Dermis blood vessel endothelial cell (primary cell): ENCODE data around the gene SMIM32. TPM values are rescaled to one million over a fixed set of nuclear protein-coding genes. Genes with fewer than 3 reads are reported as not detected.

Experiments
- DNase-seq: peaks from one replicate; pipeline ENCODE4 v3.0.0; 2010
- total RNA-seq: library from RNA; depleted of rRNA; stranded (reverse); fragments of >200 nt; gene quantifications from 2 replicates; pipeline ENCODE4 v1.2.3, GENCODE V29; 2014

SMIM32 gene
- total RNA-seq, 1 donor from 2014 or later: not detected

GRCh38 chr5:136206361-136206760, 13.4 kb upstream of the SMIM32 start:
- no peak for DNase-seq

- no peak for DNase-seq
Observed at GRCh38 chr5:136205941-136206340, 13.0 kb upstream of the SMIM32 start.

DNA sequence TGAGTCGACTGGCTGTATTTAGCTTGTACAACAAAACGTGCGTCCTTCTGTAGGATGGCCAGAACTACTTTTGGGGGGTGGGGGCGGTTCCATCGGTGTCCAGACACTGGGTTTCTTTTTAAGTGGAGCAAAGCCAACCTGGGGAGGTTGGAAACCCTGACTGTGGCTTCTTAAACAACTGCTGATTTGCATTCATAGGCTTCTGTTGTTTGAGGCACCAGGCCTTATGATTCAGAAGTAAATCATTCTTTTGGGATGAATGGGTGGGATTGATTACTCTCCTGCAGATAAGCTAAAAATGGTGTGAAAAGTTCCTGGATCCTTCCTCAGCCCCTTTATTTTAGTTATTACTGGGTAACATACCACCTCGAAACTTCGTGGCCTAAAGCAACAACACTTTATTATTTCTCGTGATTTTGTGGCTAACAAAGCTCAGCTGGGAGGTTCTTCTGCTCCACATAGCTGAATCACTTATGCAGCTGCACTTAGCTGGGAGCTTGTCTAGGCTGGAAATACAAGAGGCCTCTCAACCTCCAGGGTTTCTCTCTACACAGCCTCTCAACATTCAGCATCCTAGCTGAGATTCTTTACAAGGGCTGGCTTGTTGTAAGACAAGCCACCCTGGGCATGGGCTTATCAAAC, 12.2 kb upstream of the SMIM32 start:
- no peak for DNase-seq

DNA sequence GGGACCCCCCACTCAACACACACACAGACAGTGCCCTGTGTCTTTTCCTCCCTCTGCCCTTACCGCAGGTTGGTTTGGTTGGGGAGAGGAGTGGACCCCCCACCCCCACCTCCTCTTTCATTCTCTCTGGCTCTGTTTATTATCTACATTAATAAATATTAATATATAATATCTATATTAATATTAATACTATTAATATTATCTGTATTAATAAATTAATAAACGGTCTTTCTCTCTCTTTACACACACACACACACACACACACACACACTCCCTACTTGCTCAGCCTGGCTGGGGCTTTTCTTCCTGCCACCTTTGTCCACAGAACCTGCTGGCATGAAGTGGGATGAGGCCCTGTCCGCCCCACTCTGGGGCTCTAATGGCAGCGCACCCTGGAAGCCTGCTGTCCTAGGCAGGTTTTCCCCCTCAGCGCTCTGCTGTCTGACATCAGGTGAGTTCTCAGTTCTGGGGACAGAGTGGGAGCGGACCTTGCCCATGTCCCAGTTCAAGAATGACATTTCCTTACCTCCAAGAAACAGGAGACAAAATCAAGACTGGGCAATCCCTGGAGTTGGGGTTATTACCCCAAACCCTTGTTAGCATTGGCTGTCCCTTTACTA, 10.5 kb upstream of the SMIM32 start:
- DNase-seq: no peak

- DNase-seq: no peak
Observed at GRCh38 chr5:136202469-136203205, 9.7 kb upstream of the SMIM32 start.

GRCh38 chr5:136201870-136202269, 8.9 kb upstream of the SMIM32 start:
- no peak for DNase-seq

GRCh38 chr5:136200761-136201160, 7.8 kb upstream of the SMIM32 start:
- no peak for DNase-seq

DNA sequence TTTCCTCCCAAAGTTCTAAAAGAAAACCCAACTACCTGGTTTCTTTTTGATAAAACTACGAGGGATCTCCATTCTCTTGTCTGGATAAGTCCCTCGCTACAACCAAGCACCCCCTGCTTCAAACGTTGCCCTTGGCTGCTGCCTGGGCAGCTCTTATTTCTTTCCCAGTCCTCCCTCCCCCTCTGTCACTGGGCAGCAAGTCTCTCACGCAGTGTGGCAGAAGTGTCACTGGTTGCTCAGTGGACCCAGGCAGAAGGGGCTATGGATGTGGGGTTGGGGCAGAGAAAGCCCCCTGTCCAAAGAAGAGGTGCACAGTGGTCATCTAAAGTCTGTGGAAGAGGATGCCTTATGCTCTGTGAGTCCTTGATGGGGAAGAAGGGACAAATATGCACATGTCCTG, 7.2 kb upstream of the SMIM32 start:
- no peak for DNase-seq

DNA sequence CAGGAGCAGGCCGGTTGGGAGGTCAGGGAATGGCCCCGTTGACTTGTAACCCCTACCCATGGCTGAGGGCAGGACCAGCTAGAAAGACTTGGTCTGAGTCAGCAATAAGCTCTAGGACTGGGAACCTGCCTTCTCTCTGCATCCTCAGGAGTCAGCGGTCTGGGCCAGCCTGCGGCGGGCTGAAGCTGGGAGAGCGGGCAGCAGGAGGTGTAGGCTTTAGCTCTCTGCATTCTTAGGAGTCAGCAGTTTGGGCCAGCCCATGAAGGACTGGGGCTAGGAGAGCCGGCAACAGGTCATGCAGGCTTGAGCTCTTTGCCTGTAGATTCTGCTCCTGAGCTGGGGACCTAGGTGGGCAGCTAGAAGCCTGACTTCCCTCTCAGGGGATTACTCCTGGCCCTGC, 6.4 kb upstream of the SMIM32 start:
- DNase-seq: no peak

- no peak for DNase-seq
Observed at GRCh38 chr5:136198453-136198852, 5.5 kb upstream of the SMIM32 start.

DNA sequence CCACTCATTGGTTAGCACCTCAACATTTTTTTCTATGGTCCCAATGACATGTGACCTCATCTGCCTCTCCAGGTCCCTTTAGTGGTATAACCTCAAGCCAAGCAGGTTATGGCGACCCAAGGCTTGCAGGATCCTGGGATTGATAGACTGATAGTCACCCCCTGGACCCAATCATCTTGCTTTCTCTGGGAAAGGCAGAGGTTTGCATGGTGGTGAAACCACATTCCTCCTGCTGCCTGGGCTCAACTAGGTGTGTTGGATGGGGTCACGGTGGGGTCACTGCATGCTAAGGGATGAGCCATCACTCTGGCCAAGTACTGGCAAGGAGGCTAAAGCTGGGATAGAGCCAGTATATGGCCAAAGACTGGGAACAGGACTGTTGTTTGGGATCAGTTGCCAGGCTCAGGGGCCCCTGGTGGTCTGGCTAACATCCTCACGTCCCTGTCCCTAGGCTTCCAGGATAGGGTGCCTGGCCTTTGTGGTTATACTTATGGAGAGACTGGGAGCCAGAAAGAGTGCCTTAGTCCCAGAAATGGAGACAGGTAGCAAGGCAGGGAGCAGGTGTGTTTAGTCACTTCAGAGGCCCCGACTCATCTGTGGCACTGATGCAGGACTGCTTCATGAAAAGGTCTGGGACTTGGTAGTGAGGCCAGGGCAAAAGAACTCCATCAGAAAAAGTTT, 4.6 kb upstream of the SMIM32 start:
- no peak for DNase-seq

- no peak for DNase-seq
Observed at GRCh38 chr5:136195971-136196820, 3.2 kb upstream of the SMIM32 start.

DNA sequence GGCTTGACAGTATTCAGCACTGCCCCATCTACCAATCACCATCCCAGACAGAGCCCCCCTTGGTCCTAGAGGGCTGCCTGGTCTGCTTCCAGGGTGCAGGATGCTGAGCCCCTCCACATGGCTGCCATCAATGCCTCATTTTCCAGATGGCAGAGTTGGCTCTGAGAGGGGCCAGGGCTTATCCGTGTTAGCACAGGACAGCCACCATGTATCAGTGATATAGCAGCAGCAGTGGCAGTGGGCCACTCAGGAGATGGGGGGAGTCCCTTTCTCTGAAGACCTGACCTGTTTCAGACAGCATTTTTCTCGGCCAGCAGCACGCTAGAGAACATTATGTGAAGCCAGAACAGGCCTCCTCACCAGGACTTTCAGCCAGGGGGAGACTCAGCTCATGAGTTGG, 1.6 kb upstream of the SMIM32 start:
- DNase-seq: no peak

GRCh38 chr5:136193322-136193935, 467 bp upstream of the SMIM32 start:
- DNase-seq: no peak

- peak; percentile 37 for DNase-seq
Observed at GRCh38 chr5:136192015-136192525, 892 bp downstream of the SMIM32 start.

GRCh38 chr5:136191304-136192014, 1.5 kb downstream of the SMIM32 start:
- DNase-seq: peak; percentile 62

- no peak for DNase-seq
Observed at GRCh38 chr5:136190904-136191303, 2.1 kb downstream of the SMIM32 start.

DNA sequence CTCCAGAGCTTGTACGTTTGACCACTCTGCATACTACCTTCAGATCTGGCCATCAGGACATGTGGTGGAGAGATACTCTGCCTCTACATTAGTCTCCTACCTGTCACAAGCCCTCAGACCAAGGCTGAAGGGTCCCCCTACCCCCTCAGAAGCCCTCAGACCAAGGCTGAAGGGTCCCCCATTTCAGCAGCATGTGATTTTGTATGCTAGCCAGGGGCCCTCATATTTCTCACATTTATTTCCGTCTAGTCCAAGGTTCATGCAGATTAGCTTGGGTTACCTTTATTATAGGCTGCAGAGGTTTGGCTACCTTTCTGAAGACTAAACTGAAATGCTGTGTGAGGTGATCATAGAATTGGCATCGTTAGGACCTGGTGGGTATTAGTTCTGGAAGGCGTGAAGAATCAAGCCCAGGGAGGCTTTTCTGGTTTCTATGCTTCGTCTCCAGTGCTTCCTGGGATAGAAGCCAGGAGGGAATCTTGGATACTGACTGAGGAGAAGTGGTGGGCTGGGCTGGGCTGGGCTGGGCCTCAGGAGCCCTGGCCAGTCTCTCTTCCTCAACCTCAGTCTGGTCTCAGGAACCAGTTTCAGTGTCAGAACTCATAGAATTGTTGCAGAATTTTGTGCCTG, 2.8 kb downstream of the SMIM32 start:
- no peak for DNase-seq

- DNase-seq: no peak
Observed at GRCh38 chr5:136188859-136189258, 4.1 kb downstream of the SMIM32 start.

DNA sequence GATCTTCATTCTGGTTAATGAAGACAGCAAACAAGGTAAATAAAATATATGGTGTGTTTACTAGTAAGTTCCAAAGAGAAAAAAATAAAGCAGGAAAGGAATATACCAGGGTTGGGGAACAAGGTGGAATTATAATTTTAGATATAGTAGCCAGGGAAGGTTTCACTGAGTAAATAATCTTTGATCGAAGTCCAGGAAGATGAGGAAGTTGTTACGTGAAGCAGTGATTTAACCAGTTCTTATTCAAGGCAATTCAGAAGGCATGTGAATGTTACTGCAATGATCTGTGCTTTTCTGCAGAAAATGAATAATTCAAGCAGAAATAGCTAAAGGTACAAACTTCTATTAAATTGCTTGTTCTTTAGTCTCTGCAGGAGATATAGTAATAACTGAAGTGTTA, 6.2 kb downstream of the SMIM32 start:
- no peak for DNase-seq
